Caco-2 (cell line): ENCODE results near the gene ST6GALNAC1. TPM values are rescaled to one million over a fixed set of nuclear protein-coding genes. Genes with fewer than 3 reads are reported as not detected.
A peak's percentile ranks its signal among the peaks of the same experiment; 100 is the strongest.

Experiments used
- BruUV-seq: library from RNA; stranded (reverse); fragments of 400-500 nt; replicated peaks from 2 replicates; lab custom pipeline; 2021; lab: Mats Ljungman, UMichigan
- CTCF ChIA-PET: fragments of 300-600 bp; sonication (Branson Sonifier 250); formaldehyde crosslinking; loops from one replicate; lab custom pipeline; 2022; ENCODE audit warnings: antibody characterized with exemption; lab: Charles Lee
- POLR2A ChIA-PET: fragments of 300-600 bp; sonication (Branson Sonifier 250); formaldehyde crosslinking; loops from one replicate; lab custom pipeline; 2022; ENCODE audit warnings: antibody characterized with exemption; lab: Charles Lee
- DNase-seq, 2 experiments: peaks; one replicate each; pipeline versions ENCODE4 v3.0.0 to v3.0.0-alpha.2; 2020 to 2022
- H3K27me3 ChIP-seq: replicated peaks from 2 replicates; pipeline ENCODE4 v1.6.0; 2011; ENCODE audit warnings: low read length; ENCODE audit not compliant: control insufficient read depth, insufficient read depth
- H3K36me3 ChIP-seq: 2 replicates; pipeline ENCODE4 v1.5.1; 2011; ENCODE audit warnings: low read length; ENCODE audit not compliant: control insufficient read depth, insufficient read depth
- H3K4me1 ChIP-seq: fragments of 250-450 bp; sonication (Bioruptor Pico); 2 replicates; pipeline ENCODE4 v1.5.1; 2020; ENCODE audit warnings: mild to moderate bottlenecking
- H3K4me3 ChIP-seq: 2 replicates; pipeline ENCODE4 v1.5.1; 2011; ENCODE audit warnings: low read depth, mild to moderate bottlenecking, control low read depth, low read length
- H3K9me3 ChIP-seq: fragments of 250-450 bp; sonication (Bioruptor Pico); 2 replicates; pipeline ENCODE4 v1.5.1; 2020; ENCODE audit warnings: mild to moderate bottlenecking, moderate library complexity
- H3K27ac Mint-ChIP-seq: one replicate; pipeline ENCODE4 v1.8.0; 2022; ENCODE audit warnings: mixed read lengths; ENCODE audit not compliant: unreplicated experiment
- H3K27me3 Mint-ChIP-seq: one replicate; pipeline ENCODE4 v1.8.0; 2022; ENCODE audit warnings: mixed read lengths; ENCODE audit not compliant: insufficient read depth, unreplicated experiment
- H3K36me3 Mint-ChIP-seq: one replicate; pipeline ENCODE4 v1.8.0; 2022; ENCODE audit warnings: mild to moderate bottlenecking, mixed read lengths; ENCODE audit not compliant: insufficient read depth, unreplicated experiment
- H3K4me1 Mint-ChIP-seq: one replicate; pipeline ENCODE4 v1.8.0; 2022; ENCODE audit warnings: low read depth, mixed read lengths; ENCODE audit not compliant: unreplicated experiment
- H3K4me3 Mint-ChIP-seq: one replicate; pipeline ENCODE4 v1.8.0; 2022; ENCODE audit warnings: mild to moderate bottlenecking, moderate library complexity, mixed read lengths; ENCODE audit not compliant: unreplicated experiment
- H3K9me3 Mint-ChIP-seq: one replicate; pipeline ENCODE4 v1.8.0; 2022; ENCODE audit warnings: mixed read lengths; ENCODE audit not compliant: unreplicated experiment
- intact Hi-C: fragments of 100-400 bp; cut with micrococcal nuclease; formaldehyde crosslinking; loops from one replicate; pipeline ENCODE4 v1.10.0; 2022; ENCODE audit not compliant: unreplicated experiment
- total RNA-seq: library from RNA; stranded (reverse); gene quantifications from 2 replicates; pipeline ENCODE4 v1.2.3, GENCODE V29; 2022
- TF ChIP-seq, protein P1 (sequence below), 2 experiments: fragments of 200-600 bp in 1 of 2; IDR thresholded peaks; 1 replicate in 1 of 2; 2 replicates in 1 of 2; pipeline versions ENCODE4 v1.5.1 to v1.8.0; 2011 to 2022; ENCODE audit warnings: antibody characterized with exemption in 1 of 2, control low read depth in 1 of 2, inconsistent platforms in 1 of 2, low read depth in 1 of 2, low read length in 1 of 2, mild to moderate bottlenecking in 1 of 2, moderate library complexity in 1 of 2; ENCODE audit not compliant: insufficient read depth in 1 of 2, severe bottlenecking in 1 of 2, unreplicated experiment in 1 of 2

ST6GALNAC1 gene
- total RNA-seq, 1 experiment from 2014 or later = 1.7 TPM

- BruUV-seq = no TSS peak
- Mint-ChIP-seq H3K9me3 (no peaks in the 10 kb centered on the region), H3K4me1 (peaks cover 13% of the 10 kb centered on the region), H3K36me3 (peaks cover 6% of the 10 kb centered on the region), H3K27me3 (no peaks in the 10 kb centered on the region), H3K4me3 (no peak overlapping the region), H3K27ac (peak overlapping the region; percentile 3)
- no peaks in the 10 kb centered on the region for H3K36me3 ChIP-seq
- H3K4me3 ChIP-seq = no peak overlapping the region
- intact Hi-C loops = no loop called here
- no peaks in the 10 kb centered on the region for H3K27me3 ChIP-seq
- H3K4me1 ChIP-seq = peaks cover 16% of the 10 kb centered on the region; the same call in 1 of the 2 replicates
- DNase-seq = no peak
- ChIA-PET POLR2A (no interaction called here), CTCF (interaction anchor here (0.6 kb wide), 1 partner anchor 11 kb away, joined by 3 read pairs; no protein-coding TSS in a partner anchor)
- no peaks in the 10 kb centered on the region for H3K9me3 ChIP-seq
- TF ChIP-seq, protein P1, sequence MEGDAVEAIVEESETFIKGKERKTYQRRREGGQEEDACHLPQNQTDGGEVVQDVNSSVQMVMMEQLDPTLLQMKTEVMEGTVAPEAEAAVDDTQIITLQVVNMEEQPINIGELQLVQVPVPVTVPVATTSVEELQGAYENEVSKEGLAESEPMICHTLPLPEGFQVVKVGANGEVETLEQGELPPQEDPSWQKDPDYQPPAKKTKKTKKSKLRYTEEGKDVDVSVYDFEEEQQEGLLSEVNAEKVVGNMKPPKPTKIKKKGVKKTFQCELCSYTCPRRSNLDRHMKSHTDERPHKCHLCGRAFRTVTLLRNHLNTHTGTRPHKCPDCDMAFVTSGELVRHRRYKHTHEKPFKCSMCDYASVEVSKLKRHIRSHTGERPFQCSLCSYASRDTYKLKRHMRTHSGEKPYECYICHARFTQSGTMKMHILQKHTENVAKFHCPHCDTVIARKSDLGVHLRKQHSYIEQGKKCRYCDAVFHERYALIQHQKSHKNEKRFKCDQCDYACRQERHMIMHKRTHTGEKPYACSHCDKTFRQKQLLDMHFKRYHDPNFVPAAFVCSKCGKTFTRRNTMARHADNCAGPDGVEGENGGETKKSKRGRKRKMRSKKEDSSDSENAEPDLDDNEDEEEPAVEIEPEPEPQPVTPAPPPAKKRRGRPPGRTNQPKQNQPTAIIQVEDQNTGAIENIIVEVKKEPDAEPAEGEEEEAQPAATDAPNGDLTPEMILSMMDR (IDR thresholded peaks at IDR 0.05; ENCODE audit: insufficient read depth in 1 of 2, low read depth in 1 of 2, low read length in 1 of 2, severe bottlenecking in 1 of 2, unreplicated experiment in 1 of 2) = no peak
Measured at GRCh38 chr17:76626442-76626841, 17.1 kb downstream of the ST6GALNAC1 start.

- ChIA-PET CTCF (interaction anchor here (0.6 to 3.5 kb wide), 4 partner anchors 13 to 68 kb away, joined by 4 to 29 read pairs (median 12); no protein-coding TSS in a partner anchor), POLR2A (interaction anchor here (0.7 kb wide), 1 partner anchor 46 kb away, joined by 7 read pairs; no protein-coding TSS in a partner anchor)
- Mint-ChIP-seq H3K27me3 (no peaks in the 10 kb centered on the region), H3K36me3 (peaks cover 6% of the 10 kb centered on the region), H3K9me3 (no peaks in the 10 kb centered on the region), H3K4me1 (peaks cover 10% of the 10 kb centered on the region), H3K27ac (no peak overlapping the region), H3K4me3 (no peak overlapping the region)
- no TSS peak for BruUV-seq
- no peak overlapping the region for H3K4me3 ChIP-seq
- no peaks in the 10 kb centered on the region for H3K27me3 ChIP-seq
- DNase-seq = no peak
- peaks cover 9% of the 10 kb centered on the region; the same call in 1 of the 2 replicates for H3K4me1 ChIP-seq
- no peaks in the 10 kb centered on the region for H3K36me3 ChIP-seq
- TF ChIP-seq, protein P1 (IDR thresholded peaks at IDR 0.05; ENCODE audit: insufficient read depth in 1 of 2, low read depth in 1 of 2, low read length in 1 of 2, severe bottlenecking in 1 of 2, unreplicated experiment in 1 of 2) = no peak
- intact Hi-C loops = loop anchor here (2.0 kb wide), 1 partner anchor 55 kb away; no protein-coding TSS in a partner anchor
- no peaks in the 10 kb centered on the region for H3K9me3 ChIP-seq
Measured at GRCh38 chr17:76625496-76625895, 18.1 kb downstream of the ST6GALNAC1 start.

GRCh38 chr17:76623271-76624146 is 20.0 kb downstream of the ST6GALNAC1 start:
- ChIA-PET POLR2A (interaction anchor here (0.7 to 1.4 kb wide), 3 partner anchors 48 to 66 kb away, joined by 3 read pairs; no protein-coding TSS in a partner anchor), CTCF (interaction anchor here (0.6 to 3.5 kb wide), 21 partner anchors 10 to 1722 kb away, joined by 3 to 29 read pairs (median 5); partner anchors contain the start of gene PRCD)
- Histone ChIP-seq H3K36me3 (no peaks in the 10 kb centered on the region), H3K9me3 (no peaks in the 10 kb centered on the region), H3K4me1 (peaks cover 9% of the 10 kb centered on the region; the same call in 1 of the 2 replicates), H3K4me3 (no peak overlapping the region), H3K27me3 (no peaks in the 10 kb centered on the region)
- Mint-ChIP-seq H3K4me1 (peaks cover 10% of the 10 kb centered on the region), H3K4me3 (peak overlapping the region; percentile 48), H3K27ac (no peak overlapping the region), H3K9me3 (no peaks in the 10 kb centered on the region), H3K27me3 (no peaks in the 10 kb centered on the region), H3K36me3 (peaks cover 6% of the 10 kb centered on the region)
- no TSS peak for BruUV-seq
- peak; percentile 72 to 88 for DNase-seq
- TF ChIP-seq, protein P1 (IDR thresholded peaks at IDR 0.05; ENCODE audit: insufficient read depth in 1 of 2, low read depth in 1 of 2, low read length in 1 of 2, severe bottlenecking in 1 of 2, unreplicated experiment in 1 of 2) = peak; percentile 96 to 98
- intact Hi-C loops = loop anchor here (1.0 to 5.0 kb wide), 3 partner anchors 36 to 65 kb away; partner anchors contain the start of gene ST6GALNAC2
